Measurements from ENCODE around the gene ANKRD12.

GRCh38 chr18:9156604-9157249, 20.1 kb downstream of the ANKRD12 start:
- no peak for TF ChIP-seq CTCF (optimal IDR thresholded peaks at IDR 0.05 in 1 of 3, IDR thresholded peaks at IDR 0.05 in 1 of 3, conservative IDR thresholded peaks at IDR 0.05 in 1 of 3; ENCODE audit: extremely low read depth in 1 of 3, insufficient read depth in 2 of 3, low read length in 3 of 3)
- TF ChIP-seq EZH2 (IDR thresholded peaks at IDR 0.05; ENCODE audit: low read length): no peak
